Neural cell (in vitro differentiated cells): Measurements from ENCODE around the gene SULT6B1. TPM values are rescaled to one million over a fixed set of nuclear protein-coding genes. Genes with fewer than 3 reads are reported as not detected.

ENCODE experiments used
- H2AFZ ChIP-seq: fragments of 200-600, 300-800 bp; sonication (generic), shearing (Covaris generic); 2 replicates; pipeline ENCODE4 v1.6.0; 2014; ENCODE audit warnings: low read depth, mild to moderate bottlenecking, antibody characterized with exemption, low read length, moderate library complexity
- H3F3A ChIP-seq: fragments of 200-600 bp; shearing (Covaris generic); 2 replicates; pipeline ENCODE4 v1.6.1; 2016; ENCODE audit warnings: mild to moderate bottlenecking, moderate library complexity, mixed read lengths, antibody characterized with exemption, low read length; ENCODE audit not compliant: insufficient read depth, poor library complexity, severe bottlenecking
- H3K27ac ChIP-seq: fragments of 200-600, 300-800 bp; sonication (generic), shearing (Covaris generic); 2 replicates; pipeline ENCODE4 v1.5.1; 2014; ENCODE audit warnings: mild to moderate bottlenecking, low read length, moderate library complexity
- H3K27me3 ChIP-seq: fragments of 300-800, 200-600 bp; sonication (generic), shearing (Covaris generic); 2 replicates; pipeline ENCODE4 v1.6.0; 2014; ENCODE audit warnings: mild to moderate bottlenecking, low read depth, low read length, moderate library complexity; ENCODE audit not compliant: insufficient read depth
- H3K36me3 ChIP-seq: fragments of 300-800, 200-600 bp; sonication (generic), shearing (Covaris generic); 2 replicates; pipeline ENCODE4 v1.5.1; 2014; ENCODE audit warnings: mild to moderate bottlenecking, antibody characterized with exemption, low read length, moderate library complexity; ENCODE audit not compliant: insufficient read depth
- H3K4me2 ChIP-seq: fragments of 300-800, 200-600 bp; sonication (generic), shearing (Covaris generic); 2 replicates; pipeline ENCODE4 v1.6.0; 2014; ENCODE audit warnings: mild to moderate bottlenecking, low read length
- H3K4me3 ChIP-seq: fragments of 300-800, 200-600 bp; sonication (generic), shearing (Covaris generic); 2 replicates; pipeline ENCODE4 v1.5.1; 2014; ENCODE audit warnings: mild to moderate bottlenecking, low read length, moderate library complexity
- H3K79me2 ChIP-seq: fragments of 200-600 bp; shearing (Covaris generic); replicated peaks from 2 replicates; pipeline ENCODE4 v1.6.0; 2014; ENCODE audit warnings: mild to moderate bottlenecking, low read length, moderate library complexity; ENCODE audit not compliant: insufficient read depth
- H3K9ac ChIP-seq: fragments of 300-800, 200-600 bp; sonication (generic), shearing (Covaris generic); 2 replicates; pipeline ENCODE4 v1.6.1; 2016; ENCODE audit warnings: mild to moderate bottlenecking, low read length, mixed read lengths
- H3K9me2 ChIP-seq: fragments of 200-600 bp; shearing (Covaris generic); 2 replicates; pipeline ENCODE4 v1.6.1; 2016; ENCODE audit warnings: mild to moderate bottlenecking, low read length, mixed read lengths; ENCODE audit not compliant: insufficient read depth
- H3K9me3 ChIP-seq: fragments of 200-600, 300-800 bp; sonication (generic), shearing (Covaris generic); 2 replicates; pipeline ENCODE4 v1.6.1; 2016; ENCODE audit warnings: mild to moderate bottlenecking, mixed run types, low read length, moderate library complexity, mixed read lengths
- H4K20me1 ChIP-seq: fragments of 200-600 bp; shearing (Covaris generic); 2 replicates; pipeline ENCODE4 v1.6.1; 2016; ENCODE audit warnings: mild to moderate bottlenecking, mixed run types; ENCODE audit not compliant: insufficient read depth
- EP300 ChIP-seq: fragments of 450-650 bp; conservative IDR thresholded peaks from 2 replicates; pipeline ENCODE4 v1.6.1; 2014; ENCODE audit warnings: antibody characterized with exemption, mild to moderate bottlenecking, moderate library complexity; ENCODE audit not compliant: poor library complexity, severe bottlenecking
- EZH2 ChIP-seq: fragments of 200-600, 300-800 bp; shearing (Covaris generic), sonication (generic); IDR thresholded peaks from 2 replicates; pipeline ENCODE4 v1.6.1; 2014; ENCODE audit warnings: antibody characterized with exemption, low read length, borderline replicate concordance, mild to moderate bottlenecking; ENCODE audit not compliant: insufficient read depth, poor library complexity, severe bottlenecking
- MXI1 ChIP-seq: fragments of 450-650 bp; conservative IDR thresholded peaks from 2 replicates; pipeline ENCODE4 v1.6.1; 2014; ENCODE audit warnings: antibody characterized with exemption, mild to moderate bottlenecking; ENCODE audit not compliant: poor library complexity, severe bottlenecking
- POLR2AphosphoS5 ChIP-seq: IDR thresholded peaks from 2 replicates; pipeline ENCODE4 v1.6.1; 2012
- RAD21 ChIP-seq: fragments of 450-650 bp; conservative IDR thresholded peaks from 2 replicates; pipeline ENCODE4 v1.6.1; 2014; ENCODE audit warnings: antibody characterized with exemption, mild to moderate bottlenecking, moderate library complexity
- SMC3 ChIP-seq: fragments of 450-650 bp; conservative IDR thresholded peaks from 2 replicates; pipeline ENCODE4 v1.6.1; 2014; ENCODE audit warnings: antibody characterized with exemption, mild to moderate bottlenecking, moderate library complexity; ENCODE audit not compliant: poor library complexity
- TAF1 ChIP-seq: IDR thresholded peaks from 2 replicates; pipeline ENCODE4 v1.6.1; 2012; ENCODE audit warnings: low read depth
- polyA plus RNA-seq: library from polyadenylated mRNA; depleted of rRNA; stranded (reverse); fragments of >200 nt; gene quantifications from 2 replicates; pipeline ENCODE4 v1.2.3, GENCODE V29; 2014
- TF ChIP-seq, protein P1 (sequence below): IDR thresholded peaks from 2 replicates; pipeline ENCODE4 v1.6.1; 2012; ENCODE audit warnings: borderline replicate concordance
- TF ChIP-seq, protein P2 (sequence below): fragments of 450-650 bp; IDR thresholded peaks from 2 replicates; pipeline ENCODE4 v1.5.1; 2014; ENCODE audit warnings: antibody characterized with exemption, mild to moderate bottlenecking, moderate library complexity; ENCODE audit not compliant: poor library complexity, severe bottlenecking

The SULT6B1 gene
- polyA plus RNA-seq, 1 donor from 2014 or later, result not detected

DNA sequence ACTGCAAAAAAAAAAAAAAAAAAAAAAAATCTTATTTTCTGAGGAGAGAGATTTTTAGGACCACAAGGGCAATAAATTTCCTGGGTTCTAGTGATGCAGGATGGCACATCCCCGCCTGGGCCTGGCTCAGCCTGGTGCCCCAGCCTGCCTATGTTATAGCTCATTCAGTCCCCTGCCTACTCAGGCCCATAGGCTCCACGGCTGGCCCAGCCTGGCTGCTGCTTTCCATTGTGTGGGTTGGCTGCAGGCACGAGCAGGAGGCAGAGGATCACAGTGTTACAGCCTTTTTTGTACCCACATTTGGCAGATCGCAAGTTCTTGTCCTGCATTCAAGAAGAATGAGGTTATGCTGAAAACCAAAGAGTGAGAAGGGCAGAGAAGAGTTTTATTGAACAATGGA lies 2.8 kb upstream of the SULT6B1 start:
- Histone ChIP-seq H3K9me3 (no peaks in the 10 kb centered on the region), H3K4me3 (no peak overlapping the region), H3K9me2 (no peaks in the 10 kb centered on the region), H3K27ac (no peak overlapping the region), H4K20me1 (no peaks in the 10 kb centered on the region), H3K79me2 (no peaks in the 10 kb centered on the region), H3K27me3 (no peaks in the 10 kb centered on the region), H3F3A (no peaks in the 10 kb centered on the region), H3K9ac (no peak overlapping the region), H2AFZ (no peak overlapping the region), H3K36me3 (no peaks in the 10 kb centered on the region), H3K4me2 (no peak overlapping the region)
- TF ChIP-seq TAF1, result no peak
- TF ChIP-seq RAD21, result no peak
- TF ChIP-seq EZH2, result no peak
- TF ChIP-seq, protein P1, sequence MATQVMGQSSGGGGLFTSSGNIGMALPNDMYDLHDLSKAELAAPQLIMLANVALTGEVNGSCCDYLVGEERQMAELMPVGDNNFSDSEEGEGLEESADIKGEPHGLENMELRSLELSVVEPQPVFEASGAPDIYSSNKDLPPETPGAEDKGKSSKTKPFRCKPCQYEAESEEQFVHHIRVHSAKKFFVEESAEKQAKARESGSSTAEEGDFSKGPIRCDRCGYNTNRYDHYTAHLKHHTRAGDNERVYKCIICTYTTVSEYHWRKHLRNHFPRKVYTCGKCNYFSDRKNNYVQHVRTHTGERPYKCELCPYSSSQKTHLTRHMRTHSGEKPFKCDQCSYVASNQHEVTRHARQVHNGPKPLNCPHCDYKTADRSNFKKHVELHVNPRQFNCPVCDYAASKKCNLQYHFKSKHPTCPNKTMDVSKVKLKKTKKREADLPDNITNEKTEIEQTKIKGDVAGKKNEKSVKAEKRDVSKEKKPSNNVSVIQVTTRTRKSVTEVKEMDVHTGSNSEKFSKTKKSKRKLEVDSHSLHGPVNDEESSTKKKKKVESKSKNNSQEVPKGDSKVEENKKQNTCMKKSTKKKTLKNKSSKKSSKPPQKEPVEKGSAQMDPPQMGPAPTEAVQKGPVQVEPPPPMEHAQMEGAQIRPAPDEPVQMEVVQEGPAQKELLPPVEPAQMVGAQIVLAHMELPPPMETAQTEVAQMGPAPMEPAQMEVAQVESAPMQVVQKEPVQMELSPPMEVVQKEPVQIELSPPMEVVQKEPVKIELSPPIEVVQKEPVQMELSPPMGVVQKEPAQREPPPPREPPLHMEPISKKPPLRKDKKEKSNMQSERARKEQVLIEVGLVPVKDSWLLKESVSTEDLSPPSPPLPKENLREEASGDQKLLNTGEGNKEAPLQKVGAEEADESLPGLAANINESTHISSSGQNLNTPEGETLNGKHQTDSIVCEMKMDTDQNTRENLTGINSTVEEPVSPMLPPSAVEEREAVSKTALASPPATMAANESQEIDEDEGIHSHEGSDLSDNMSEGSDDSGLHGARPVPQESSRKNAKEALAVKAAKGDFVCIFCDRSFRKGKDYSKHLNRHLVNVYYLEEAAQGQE, result no peak
- TF ChIP-seq MXI1, result no peak
- no peak for TF ChIP-seq EP300
- TF ChIP-seq, protein P2, sequence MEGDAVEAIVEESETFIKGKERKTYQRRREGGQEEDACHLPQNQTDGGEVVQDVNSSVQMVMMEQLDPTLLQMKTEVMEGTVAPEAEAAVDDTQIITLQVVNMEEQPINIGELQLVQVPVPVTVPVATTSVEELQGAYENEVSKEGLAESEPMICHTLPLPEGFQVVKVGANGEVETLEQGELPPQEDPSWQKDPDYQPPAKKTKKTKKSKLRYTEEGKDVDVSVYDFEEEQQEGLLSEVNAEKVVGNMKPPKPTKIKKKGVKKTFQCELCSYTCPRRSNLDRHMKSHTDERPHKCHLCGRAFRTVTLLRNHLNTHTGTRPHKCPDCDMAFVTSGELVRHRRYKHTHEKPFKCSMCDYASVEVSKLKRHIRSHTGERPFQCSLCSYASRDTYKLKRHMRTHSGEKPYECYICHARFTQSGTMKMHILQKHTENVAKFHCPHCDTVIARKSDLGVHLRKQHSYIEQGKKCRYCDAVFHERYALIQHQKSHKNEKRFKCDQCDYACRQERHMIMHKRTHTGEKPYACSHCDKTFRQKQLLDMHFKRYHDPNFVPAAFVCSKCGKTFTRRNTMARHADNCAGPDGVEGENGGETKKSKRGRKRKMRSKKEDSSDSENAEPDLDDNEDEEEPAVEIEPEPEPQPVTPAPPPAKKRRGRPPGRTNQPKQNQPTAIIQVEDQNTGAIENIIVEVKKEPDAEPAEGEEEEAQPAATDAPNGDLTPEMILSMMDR, result no peak
- no peak for TF ChIP-seq POLR2AphosphoS5
- TF ChIP-seq SMC3, result no peak

DNA sequence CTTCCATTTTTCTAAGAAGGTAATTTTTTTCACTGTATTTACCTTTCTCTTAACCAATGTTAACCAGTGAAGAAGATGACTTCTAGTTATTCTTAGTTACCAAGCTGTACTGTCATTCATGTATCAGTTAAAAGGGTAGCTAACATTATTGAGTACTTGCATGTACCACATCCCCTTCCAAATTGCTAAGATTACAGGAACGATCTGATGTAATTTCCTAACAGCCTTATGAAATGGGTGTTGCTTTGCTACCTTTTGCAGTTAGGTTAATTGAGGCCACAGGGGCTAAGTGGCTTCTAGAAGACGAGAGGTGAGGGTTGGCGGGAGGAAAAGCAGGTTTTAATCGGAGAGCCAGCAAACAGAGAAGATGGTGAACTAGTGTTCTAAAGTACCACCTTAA lies 1.8 kb upstream of the SULT6B1 start:
- no peaks in the 10 kb centered on the region for H3K9me3 ChIP-seq
- H3K36me3 ChIP-seq, result no peaks in the 10 kb centered on the region
- H3K27me3 ChIP-seq, result no peaks in the 10 kb centered on the region
- H3K9ac ChIP-seq, result no peak overlapping the region
- no peaks in the 10 kb centered on the region for H4K20me1 ChIP-seq
- H3K27ac ChIP-seq, result no peak overlapping the region
- no peaks in the 10 kb centered on the region for H3F3A ChIP-seq
- TF ChIP-seq EZH2, result no peak
- TF ChIP-seq RAD21, result no peak
- no peak for TF ChIP-seq MXI1
- no peaks in the 10 kb centered on the region for H3K9me2 ChIP-seq
- no peak overlapping the region for H3K4me2 ChIP-seq
- H3K4me3 ChIP-seq, result no peak overlapping the region
- H3K79me2 ChIP-seq, result no peaks in the 10 kb centered on the region
- H2AFZ ChIP-seq, result no peak overlapping the region
